Stimulated activated naive CD4-positive, alpha-beta T cell (primary cell): ENCODE measurements around the gene SIRPD.
"Not testable (repeated sequence)": the region's sequence is repeated elsewhere in the genome, so short reads cannot be mapped to it uniquely, and the experiment has no call there.

Source experiments
- DNase-seq, 6 experiments: peaks; one replicate each; lab custom pipeline; 2025; lab: John Stamatoyannopoulos, UW

SIRPD gene

GRCh38 chr20:1557605-1558004, at the start of gene SIRPD:
Gene SIRPD, minus strand, starts transcription at chr20:1557705. Its CDS starts 52 bp downstream, at chr20:1557653.
- DNase-seq = no peak

- DNase-seq = no peak
Measured at GRCh38 chr20:1600736-1601135, 43.2 kb upstream of the SIRPD start.

GRCh38 chr20:1595333-1595732, 37.8 kb upstream of the SIRPD start:
- DNase-seq = no peak

GRCh38 chr20:1588533-1589460, 31.3 kb upstream of the SIRPD start:
- DNase-seq = peak in 1 of 6 experiments; percentile 48

GRCh38 chr20:1587781-1588532, 30.5 kb upstream of the SIRPD start:
- no peak for DNase-seq

GRCh38 chr20:1579488-1579887, 22.0 kb upstream of the SIRPD start:
- no peak for DNase-seq

GRCh38 chr20:1577906-1578305, 20.4 kb upstream of the SIRPD start:
- DNase-seq = no peak

- not testable (repeated sequence) for DNase-seq
Measured at GRCh38 chr20:1577313-1577712, 19.8 kb upstream of the SIRPD start.

GRCh38 chr20:1576641-1577040, 19.1 kb upstream of the SIRPD start:
- DNase-seq = no peak

GRCh38 chr20:1576003-1576402, 18.5 kb upstream of the SIRPD start:
- not testable (repeated sequence) for DNase-seq

GRCh38 chr20:1571583-1571982, 14.1 kb upstream of the SIRPD start:
- not testable (repeated sequence) for DNase-seq

GRCh38 chr20:1569415-1569881, 11.9 kb upstream of the SIRPD start:
- no peak for DNase-seq

- DNase-seq = no peak
Measured at GRCh38 chr20:1568163-1568490, 10.6 kb upstream of the SIRPD start.

GRCh38 chr20:1567392-1568162, 10.1 kb upstream of the SIRPD start:
- no peak for DNase-seq

- no peak for DNase-seq
Measured at GRCh38 chr20:1566701-1567100, 9.2 kb upstream of the SIRPD start.

- DNase-seq = no peak
Measured at GRCh38 chr20:1565461-1565860, 8.0 kb upstream of the SIRPD start.

GRCh38 chr20:1563598-1563997, 6.1 kb upstream of the SIRPD start:
- no peak for DNase-seq

- no peak for DNase-seq
Measured at GRCh38 chr20:1562622-1563021, 5.1 kb upstream of the SIRPD start.

- no peak for DNase-seq
Measured at GRCh38 chr20:1561350-1561749, 3.8 kb upstream of the SIRPD start.

- peak in 2 of 6 experiments; percentile 4 to 24 for DNase-seq
Measured at GRCh38 chr20:1555952-1556351, 1.6 kb downstream of the SIRPD start.

- no peak for DNase-seq
Measured at GRCh38 chr20:1539816-1540419, 17.6 kb downstream of the SIRPD start.

- DNase-seq = no peak
Measured at GRCh38 chr20:1538655-1539054, 18.9 kb downstream of the SIRPD start.
